H9 (cell line): ENCODE data around the gene NPLOC4. TPM values are rescaled to one million over a fixed set of nuclear protein-coding genes. Genes with fewer than 3 reads are reported as not detected.

ENCODE experiments used
- DNase-seq: peaks from one replicate; pipeline ENCODE4 v3.0.0-alpha.2; 2017
- H2AFZ ChIP-seq: one replicate; pipeline ENCODE4 v1.6.1; 2013; ENCODE audit warnings: mild to moderate bottlenecking, low read length, control low read depth, moderate library complexity
- H2AK5ac ChIP-seq: 2 replicates; pipeline ENCODE4 v1.6.1; 2013; ENCODE audit warnings: low read length, control low read depth, mixed read lengths; ENCODE audit not compliant: insufficient read length
- H2BK120ac ChIP-seq: one replicate; pipeline ENCODE4 v1.6.1; 2013; ENCODE audit warnings: low read depth, mild to moderate bottlenecking, low read length, control low read depth, inconsistent platforms; ENCODE audit not compliant: poor library complexity, severe bottlenecking
- H2BK12ac ChIP-seq: 2 replicates; pipeline ENCODE4 v1.6.1; 2013; ENCODE audit warnings: low read length, control low read depth, mixed read lengths, low read depth; ENCODE audit not compliant: insufficient read length
- H2BK15ac ChIP-seq: 2 replicates; pipeline ENCODE4 v1.6.1; 2013; ENCODE audit warnings: low read depth, low read length, control low read depth
- H2BK20ac ChIP-seq: one replicate; pipeline ENCODE4 v1.6.1; 2013; ENCODE audit warnings: low read depth, mild to moderate bottlenecking, low read length, control low read depth, inconsistent platforms; ENCODE audit not compliant: poor library complexity, severe bottlenecking
- H2BK5ac ChIP-seq: 2 replicates; pipeline ENCODE4 v1.6.1; 2013; ENCODE audit warnings: low read length, control low read depth, mixed read lengths; ENCODE audit not compliant: insufficient read length
- H3K14ac ChIP-seq: 2 replicates; pipeline ENCODE4 v1.6.1; 2013; ENCODE audit warnings: low read length, control low read depth; ENCODE audit not compliant: insufficient read depth
- H3K18ac ChIP-seq: 2 replicates; pipeline ENCODE4 v1.6.1; 2013; ENCODE audit warnings: low read depth, mild to moderate bottlenecking, mixed read lengths, low read length, control low read depth; ENCODE audit not compliant: insufficient read length
- H3K23ac ChIP-seq: 2 replicates; pipeline ENCODE4 v1.6.1; 2013; ENCODE audit warnings: low read length, control low read depth, mixed read lengths, low read depth; ENCODE audit not compliant: insufficient read length
- H3K23me2 ChIP-seq: 2 replicates; pipeline ENCODE4 v1.6.1; 2013; ENCODE audit warnings: low read depth, mild to moderate bottlenecking, mixed read lengths, low read length, control low read depth; ENCODE audit not compliant: insufficient read length, poor library complexity, severe bottlenecking
- H3K27ac ChIP-seq: 2 replicates; pipeline ENCODE4 v1.5.1; 2013; ENCODE audit warnings: low read length, control low read depth, mixed read lengths, low read depth; ENCODE audit not compliant: insufficient read length
- H3K27me3 ChIP-seq: 2 replicates; pipeline ENCODE4 v1.6.1; 2013; ENCODE audit warnings: low read length, control low read depth, inconsistent platforms; ENCODE audit not compliant: insufficient read depth
- H3K4ac ChIP-seq: 2 replicates; pipeline ENCODE4 v1.6.1; 2013; ENCODE audit warnings: low read depth, mild to moderate bottlenecking, control low read depth, inconsistent platforms, low read length, moderate library complexity
- H3K4me1 ChIP-seq: 2 replicates; pipeline ENCODE4 v1.6.1; 2013; ENCODE audit warnings: low read length, control low read depth, inconsistent platforms; ENCODE audit not compliant: insufficient read depth
- H3K4me2 ChIP-seq: 2 replicates; pipeline ENCODE4 v1.6.1; 2013; ENCODE audit warnings: low read length, control low read depth, mixed read lengths; ENCODE audit not compliant: insufficient read length, insufficient read depth
- H3K56ac ChIP-seq: 2 replicates; pipeline ENCODE4 v1.6.1; 2013; ENCODE audit warnings: low read depth, mild to moderate bottlenecking, mixed read lengths, low read length, control low read depth; ENCODE audit not compliant: insufficient read length
- H3K79me1 ChIP-seq: 2 replicates; pipeline ENCODE4 v1.6.1; 2013; ENCODE audit warnings: low read depth, mild to moderate bottlenecking, moderate library complexity, low read length, control low read depth, inconsistent platforms; ENCODE audit not compliant: insufficient read depth, poor library complexity, severe bottlenecking
- H3K79me2 ChIP-seq: 2 replicates; pipeline ENCODE4 v1.6.1; 2013; ENCODE audit warnings: low read length, control low read depth, inconsistent platforms; ENCODE audit not compliant: insufficient read depth
- H3K9ac ChIP-seq: 2 replicates; pipeline ENCODE4 v1.6.1; 2013; ENCODE audit warnings: low read length, control low read depth, mixed read lengths; ENCODE audit not compliant: insufficient read length; ENCODE audit errors: extremely low read depth
- H3K9me3 ChIP-seq: one replicate; pipeline ENCODE4 v1.6.1; 2013; ENCODE audit warnings: low read depth, low read length, inconsistent platforms; ENCODE audit not compliant: control insufficient read depth
- H3T11ph ChIP-seq: one replicate; pipeline ENCODE4 v1.6.1; 2013; ENCODE audit warnings: mild to moderate bottlenecking, low read length, control low read depth, inconsistent platforms
- H4K20me1 ChIP-seq: one replicate; pipeline ENCODE4 v1.6.1; 2013; ENCODE audit not compliant: control insufficient read depth, insufficient read length, insufficient read depth
- H4K5ac ChIP-seq: 2 replicates; pipeline ENCODE4 v1.6.1; 2013; ENCODE audit warnings: low read depth, mild to moderate bottlenecking, mixed read lengths, low read length, control low read depth; ENCODE audit not compliant: insufficient read length
- H4K8ac ChIP-seq: replicated peaks from 2 replicates; pipeline ENCODE4 v1.6.1; 2013; ENCODE audit warnings: low read length, control low read depth, mixed read lengths, low read depth; ENCODE audit not compliant: insufficient read length
- H4K91ac ChIP-seq: 2 replicates; pipeline ENCODE4 v1.6.1; 2013; ENCODE audit warnings: low read depth, mild to moderate bottlenecking, moderate library complexity, mixed read lengths, low read length, control low read depth; ENCODE audit not compliant: insufficient read length
- H3K27ac Mint-ChIP-seq, 3 experiments: 2 replicates in 2 of 3; 3 replicates in 1 of 3; pipeline ENCODE4 v1.8.0; 2020 to 2021; ENCODE audit warnings: mixed read lengths in 3 of 3, mild to moderate bottlenecking in 1 of 3, moderate library complexity in 1 of 3
- H3K27me3 Mint-ChIP-seq: 2 replicates; pipeline ENCODE4 v1.8.0; 2021; ENCODE audit warnings: low read depth, mild to moderate bottlenecking, moderate library complexity, mixed read lengths
- H3K36me3 Mint-ChIP-seq, 3 experiments: 2 replicates in 2 of 3; 3 replicates in 1 of 3; pipeline ENCODE4 v1.8.0; 2020 to 2021; ENCODE audit warnings: low read depth in 3 of 3, mixed read lengths in 3 of 3; ENCODE audit not compliant: insufficient read depth in 1 of 3
- H3K4me1 Mint-ChIP-seq, 2 experiments: 2 replicates each; pipeline ENCODE4 v1.8.0; 2020; ENCODE audit warnings: mixed read lengths in 2 of 2
- H3K4me3 Mint-ChIP-seq, 2 experiments: 2 replicates in 1 of 2; 3 replicates in 1 of 2; pipeline ENCODE4 v1.8.0; 2020 to 2021; ENCODE audit warnings: mild to moderate bottlenecking in 2 of 2, mixed read lengths in 2 of 2, moderate library complexity in 1 of 2
- H3K9me3 Mint-ChIP-seq, 2 experiments: 2 replicates in 1 of 2; 3 replicates in 1 of 2; pipeline ENCODE4 v1.8.0; 2020; ENCODE audit warnings: mild to moderate bottlenecking in 2 of 2, mixed read lengths in 2 of 2, moderate library complexity in 1 of 2
- CTCF ChIP-seq: fragments of 200-600 bp; sonication (generic); conservative IDR thresholded peaks from 3 replicates; pipeline ENCODE4 v1.8.0; 2021; ENCODE audit warnings: antibody characterized with exemption, mild to moderate bottlenecking
- WGBS: extraction: QIAGEN DNeasy Blood & Tissue Kit; methylation state at CpG from one replicate; pipeline ENCODE4 v1.1.7; 2013; ENCODE audit warnings: missing lambda C conversion rate, low lambda C conversion rate, mixed read lengths; ENCODE audit not compliant: insufficient read length; ENCODE audit errors: extremely low coverage; 5-methylcytosine and 5-hydroxymethylcytosine counted together
- total RNA-seq: library from RNA; stranded (reverse); gene quantifications from 2 replicates; pipeline ENCODE4 v1.2.1, GENCODE V29; 2021

The NPLOC4 gene
- total RNA-seq, 1 experiment from 2014 or later: 103 TPM

GRCh38 chr17:81650951-81651350, 14.0 kb upstream of the NPLOC4 start:
- H4K20me1 ChIP-seq: no peaks in the 10 kb centered on the region
- no peak overlapping the region for H3K4ac ChIP-seq
- H3K79me2 ChIP-seq: no peaks in the 10 kb centered on the region
- no peak overlapping the region for H3K23ac ChIP-seq
- Mint-ChIP-seq H3K36me3 (no peaks in the 10 kb centered on the region), H3K27ac (no peak overlapping the region; a peak in 1 of 7 replicates), H3K4me3 (no peak overlapping the region), H3K9me3 (no peaks in the 10 kb centered on the region; a peak in 2 of 5 replicates), H3K27me3 (peaks cover 2% of the 10 kb centered on the region), H3K4me1 (peaks cover 13 to 20% of the 10 kb centered on the region in 2 experiments)
- H4K8ac ChIP-seq: no peak overlapping the region
- no peak overlapping the region for H2BK15ac ChIP-seq
- no peak overlapping the region for H3K4me2 ChIP-seq
- H4K91ac ChIP-seq: no peak overlapping the region
- H3K9me3 ChIP-seq: no peaks in the 10 kb centered on the region
- H2BK12ac ChIP-seq: no peak overlapping the region
- H2BK5ac ChIP-seq: no peak overlapping the region
- H2BK120ac ChIP-seq: no peak overlapping the region
- peaks cover 3% of the 10 kb centered on the region; the same call in 1 of the 2 replicates for H3K4me1 ChIP-seq
- no peak overlapping the region for H3K27ac ChIP-seq
- H4K5ac ChIP-seq: no peak overlapping the region
- no peak overlapping the region for H3K18ac ChIP-seq
- no CpG with 5 or more reads among the region's 9 CpGs for WGBS
- no peak overlapping the region for H3K14ac ChIP-seq
- H2BK20ac ChIP-seq: no peak overlapping the region
- H2AK5ac ChIP-seq: no peak overlapping the region
- H3K27me3 ChIP-seq: no peaks in the 10 kb centered on the region; the same call in 1 of the 2 replicates
- H3K79me1 ChIP-seq: no peaks in the 10 kb centered on the region
- H3K23me2 ChIP-seq: peaks cover 1% of the 10 kb centered on the region
- DNase-seq: no peak
- no peak for TF ChIP-seq CTCF
- no peak overlapping the region for H2AFZ ChIP-seq
- H3T11ph ChIP-seq: no peak overlapping the region
- H3K9ac ChIP-seq: no peak overlapping the region
- no peak overlapping the region for H3K56ac ChIP-seq
